HEK293 (cell line): ENCODE measurements around the gene P2RX7.

Experiments used
- KLF17 ChIP-seq: fragments of 450-650 bp; formaldehyde crosslinking; IDR thresholded peaks from 2 replicates; pipeline ENCODE4 v1.5.1; 2016; ENCODE audit warnings: missing biosample characterization, missing genetic modification characterization
- PRDM4 ChIP-seq: fragments of 450-650 bp; formaldehyde crosslinking; IDR thresholded peaks from 2 replicates; pipeline ENCODE4 v1.5.1; 2017; ENCODE audit warnings: missing biosample characterization, missing genetic modification characterization
- PRDM6 ChIP-seq: fragments of 450-650 bp; formaldehyde crosslinking; IDR thresholded peaks from 2 replicates; pipeline ENCODE4 v1.5.1; 2017; ENCODE audit warnings: missing biosample characterization, missing genetic modification characterization
- RBAK ChIP-seq: fragments of 450-650 bp; formaldehyde crosslinking; IDR thresholded peaks from 2 replicates; pipeline ENCODE4 v1.5.1; 2016; ENCODE audit warnings: missing biosample characterization, missing genetic modification characterization
- ZFHX2 ChIP-seq: fragments of 450-650 bp; formaldehyde crosslinking; conservative IDR thresholded peaks from 2 replicates; pipeline ENCODE4 v1.5.1; 2016; ENCODE audit warnings: missing biosample characterization, missing genetic modification characterization
- ZNF148 ChIP-seq: fragments of 450-650 bp; formaldehyde crosslinking; IDR thresholded peaks from 2 replicates; pipeline ENCODE4 v1.5.0; 2017; ENCODE audit warnings: missing biosample characterization, missing genetic modification characterization, borderline replicate concordance
- ZNF174 ChIP-seq: fragments of 450-650 bp; formaldehyde crosslinking; IDR thresholded peaks from 2 replicates; pipeline ENCODE4 v1.5.0; 2017; ENCODE audit warnings: missing biosample characterization, mild to moderate bottlenecking, missing genetic modification characterization
- ZNF214 ChIP-seq: fragments of 450-650 bp; formaldehyde crosslinking; IDR thresholded peaks from 2 replicates; pipeline ENCODE4 v1.5.1; 2017; ENCODE audit warnings: missing biosample characterization, mild to moderate bottlenecking, missing genetic modification characterization, borderline replicate concordance
- ZNF23 ChIP-seq: fragments of 450-650 bp; formaldehyde crosslinking; IDR thresholded peaks from 2 replicates; pipeline ENCODE4 v1.5.1; 2016; ENCODE audit warnings: missing biosample characterization, missing genetic modification characterization, borderline replicate concordance
- ZNF426 ChIP-seq: fragments of 450-650 bp; formaldehyde crosslinking; IDR thresholded peaks from 2 replicates; pipeline ENCODE4 v1.5.1; 2017; ENCODE audit warnings: missing biosample characterization, missing genetic modification characterization, mild to moderate bottlenecking, inconsistent platforms, moderate library complexity
- ZNF433 ChIP-seq: fragments of 450-650 bp; formaldehyde crosslinking; IDR thresholded peaks from 2 replicates; pipeline ENCODE4 v1.5.1; 2016; ENCODE audit warnings: missing biosample characterization, missing genetic modification characterization, low read depth
- ZNF473 ChIP-seq: fragments of 450-650 bp; formaldehyde crosslinking; IDR thresholded peaks from 2 replicates; pipeline ENCODE4 v1.5.1; 2017; ENCODE audit warnings: missing biosample characterization, missing genetic modification characterization
- ZNF514 ChIP-seq: fragments of 450-650 bp; formaldehyde crosslinking; IDR thresholded peaks from 2 replicates; pipeline ENCODE4 v1.5.1; 2016; ENCODE audit warnings: missing biosample characterization, missing genetic modification characterization
- ZNF521 ChIP-seq: fragments of 450-650 bp; formaldehyde crosslinking; IDR thresholded peaks from 2 replicates; pipeline ENCODE4 v1.5.1; 2017; ENCODE audit warnings: missing biosample characterization, mild to moderate bottlenecking, missing genetic modification characterization
- ZNF600 ChIP-seq: fragments of 450-650 bp; formaldehyde crosslinking; IDR thresholded peaks from 2 replicates; pipeline ENCODE4 v1.5.1; 2016; ENCODE audit warnings: missing biosample characterization, missing genetic modification characterization
- ZNF624 ChIP-seq: fragments of 450-650 bp; formaldehyde crosslinking; IDR thresholded peaks from 2 replicates; pipeline ENCODE4 v1.5.1; 2017; ENCODE audit warnings: missing biosample characterization, missing genetic modification characterization
- ZNF704 ChIP-seq: fragments of 450-650 bp; formaldehyde crosslinking; IDR thresholded peaks from 2 replicates; pipeline ENCODE4 v1.5.1; 2016; ENCODE audit warnings: missing biosample characterization, missing genetic modification characterization
- ZNF776 ChIP-seq: fragments of 450-650 bp; formaldehyde crosslinking; IDR thresholded peaks from 2 replicates; pipeline ENCODE4 v1.5.0; 2017; ENCODE audit warnings: missing biosample characterization, missing genetic modification characterization, borderline replicate concordance
- ZSCAN16 ChIP-seq: fragments of 450-650 bp; formaldehyde crosslinking; IDR thresholded peaks from 2 replicates; pipeline ENCODE4 v1.5.1; 2016; ENCODE audit warnings: missing biosample characterization, missing genetic modification characterization
- TF ChIP-seq, protein P1 (sequence below): fragments of 450-650 bp; formaldehyde crosslinking; IDR thresholded peaks from 2 replicates; pipeline ENCODE4 v1.5.1; 2016; ENCODE audit warnings: missing biosample characterization, missing genetic modification characterization
- TF ChIP-seq, protein P2 (sequence below): fragments of 450-650 bp; formaldehyde crosslinking; IDR thresholded peaks from 2 replicates; pipeline ENCODE4 v1.5.1; 2017; ENCODE audit warnings: missing biosample characterization, missing genetic modification characterization

The P2RX7 gene

GRCh38 chr12:121202407-121203355 is 70.0 kb downstream of the P2RX7 start (continued):
- no peak for TF ChIP-seq ZNF514 (tag by site-specific recombination)
- no peak for TF ChIP-seq ZNF174 (tag by site-specific recombination)
- TF ChIP-seq ZNF426 (tag by site-specific recombination) = no peak
- TF ChIP-seq ZNF600 (tag by site-specific recombination) = no peak
- no peak for TF ChIP-seq ZNF148 (tag by site-specific recombination)
- TF ChIP-seq, protein P1, sequence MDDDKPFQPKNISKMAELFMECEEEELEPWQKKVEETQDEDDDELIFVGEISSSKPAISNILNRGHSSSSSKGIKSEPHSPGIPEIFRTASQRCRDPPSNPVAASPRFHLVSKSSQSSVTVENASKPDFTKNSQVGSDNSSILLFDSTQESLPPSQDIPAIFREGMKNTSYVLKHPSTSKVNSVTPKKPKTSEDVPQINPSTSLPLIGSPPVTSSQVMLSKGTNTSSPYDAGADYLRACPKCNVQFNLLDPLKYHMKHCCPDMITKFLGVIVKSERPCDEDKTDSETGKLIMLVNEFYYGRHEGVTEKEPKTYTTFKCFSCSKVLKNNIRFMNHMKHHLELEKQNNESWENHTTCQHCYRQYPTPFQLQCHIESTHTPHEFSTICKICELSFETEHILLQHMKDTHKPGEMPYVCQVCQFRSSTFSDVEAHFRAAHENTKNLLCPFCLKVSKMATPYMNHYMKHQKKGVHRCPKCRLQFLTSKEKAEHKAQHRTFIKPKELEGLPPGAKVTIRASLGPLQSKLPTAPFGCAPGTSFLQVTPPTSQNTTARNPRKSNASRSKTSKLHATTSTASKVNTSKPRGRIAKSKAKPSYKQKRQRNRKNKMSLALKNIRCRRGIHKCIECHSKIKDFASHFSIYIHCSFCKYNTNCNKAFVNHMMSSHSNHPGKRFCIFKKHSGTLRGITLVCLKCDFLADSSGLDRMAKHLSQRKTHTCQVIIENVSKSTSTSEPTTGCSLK (tag by site-specific recombination) = no peak
- TF ChIP-seq ZNF473 (tag by site-specific recombination) = no peak
- TF ChIP-seq ZNF214 (tag by site-specific recombination) = no peak
- no peak for TF ChIP-seq ZNF433 (tag by site-specific recombination)
- TF ChIP-seq, protein P2, sequence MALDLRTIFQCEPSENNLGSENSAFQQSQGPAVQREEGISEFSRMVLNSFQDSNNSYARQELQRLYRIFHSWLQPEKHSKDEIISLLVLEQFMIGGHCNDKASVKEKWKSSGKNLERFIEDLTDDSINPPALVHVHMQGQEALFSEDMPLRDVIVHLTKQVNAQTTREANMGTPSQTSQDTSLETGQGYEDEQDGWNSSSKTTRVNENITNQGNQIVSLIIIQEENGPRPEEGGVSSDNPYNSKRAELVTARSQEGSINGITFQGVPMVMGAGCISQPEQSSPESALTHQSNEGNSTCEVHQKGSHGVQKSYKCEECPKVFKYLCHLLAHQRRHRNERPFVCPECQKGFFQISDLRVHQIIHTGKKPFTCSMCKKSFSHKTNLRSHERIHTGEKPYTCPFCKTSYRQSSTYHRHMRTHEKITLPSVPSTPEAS (tag by site-specific recombination) = no peak
- TF ChIP-seq ZNF624 = no peak
- TF ChIP-seq KLF17 (tag by site-specific recombination) = no peak
- no peak for TF ChIP-seq ZNF23
- TF ChIP-seq ZNF521 = no peak
- TF ChIP-seq ZNF704 = no peak
- TF ChIP-seq ZSCAN16 (tag by site-specific recombination) = no peak
- TF ChIP-seq RBAK = no peak
- TF ChIP-seq ZNF776 (tag by site-specific recombination) = no peak
- TF ChIP-seq PRDM6 = peak; percentile 97
- TF ChIP-seq PRDM4 (tag by site-specific recombination) = peak; percentile 94
- TF ChIP-seq ZFHX2 = peak; percentile 86
